GM21717 (cell line): ENCODE measurements around the gene ULK3.

Experiments used
- ATAC-seq: cut with Tn5 transposase; IDR thresholded peaks from one replicate; pipeline ENCODE4 v1.9.1; 2021; ENCODE audit warnings: mild to moderate bottlenecking, moderate library complexity; ENCODE audit not compliant: unreplicated experiment

ULK3 gene

DNA sequence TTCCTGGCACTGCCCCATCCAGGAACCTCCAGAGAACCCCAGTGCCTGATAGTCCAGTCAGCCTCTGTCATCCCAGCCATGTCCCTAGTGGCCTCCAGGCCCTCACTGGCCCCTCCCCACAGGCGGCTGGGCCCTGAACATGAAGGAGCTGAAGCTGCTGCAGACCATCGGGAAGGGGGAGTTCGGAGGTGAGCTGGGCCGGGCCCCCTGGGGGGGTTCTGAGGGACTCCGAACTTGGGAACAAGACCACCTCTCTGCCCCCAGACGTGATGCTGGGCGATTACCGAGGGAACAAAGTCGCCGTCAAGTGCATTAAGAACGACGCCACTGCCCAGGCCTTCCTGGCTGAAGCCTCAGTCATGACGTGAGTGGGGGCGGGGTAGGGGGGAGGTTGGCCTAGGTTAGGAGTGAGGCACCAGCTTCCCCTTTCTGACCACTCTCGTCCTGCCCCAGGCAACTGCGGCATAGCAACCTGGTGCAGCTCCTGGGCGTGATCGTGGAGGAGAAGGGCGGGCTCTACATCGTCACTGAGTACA lies 42.3 kb downstream of the ULK3 start:
- ATAC-seq, result no peak

DNA sequence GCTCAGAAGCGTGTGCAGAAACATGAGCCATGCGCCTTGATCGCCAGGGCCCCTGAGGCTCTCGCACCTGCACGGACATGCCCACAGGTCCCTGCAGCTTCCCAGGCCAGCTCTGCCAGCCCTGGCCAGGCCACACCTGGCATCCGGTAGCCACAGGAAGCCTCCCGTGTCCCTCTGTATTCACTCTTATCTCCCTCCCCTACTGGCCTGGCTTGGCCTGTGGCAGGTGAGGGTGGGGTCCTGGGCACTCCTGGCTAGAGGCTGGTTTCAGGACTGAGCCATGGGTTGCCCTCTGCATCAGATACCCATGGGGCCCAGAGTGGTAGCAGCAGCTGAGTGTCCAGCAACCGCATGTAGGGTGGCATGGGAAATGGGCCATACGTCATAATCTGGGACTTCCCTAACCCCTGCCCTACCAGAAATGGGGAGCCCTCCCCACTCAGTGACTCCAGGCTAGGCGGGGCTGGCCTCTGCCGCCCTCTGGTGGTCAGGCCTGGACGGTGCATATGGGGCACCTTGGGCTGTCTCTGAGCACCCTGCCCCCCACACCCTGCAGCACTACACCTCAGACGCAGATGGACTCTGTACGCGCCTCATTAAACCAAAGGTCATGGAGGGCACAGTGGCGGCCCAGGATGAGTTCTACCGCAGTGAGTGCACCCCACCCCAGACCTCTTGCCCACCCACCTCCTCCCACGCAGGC lies 42.9 kb downstream of the ULK3 start:
- ATAC-seq, result no peak

DNA sequence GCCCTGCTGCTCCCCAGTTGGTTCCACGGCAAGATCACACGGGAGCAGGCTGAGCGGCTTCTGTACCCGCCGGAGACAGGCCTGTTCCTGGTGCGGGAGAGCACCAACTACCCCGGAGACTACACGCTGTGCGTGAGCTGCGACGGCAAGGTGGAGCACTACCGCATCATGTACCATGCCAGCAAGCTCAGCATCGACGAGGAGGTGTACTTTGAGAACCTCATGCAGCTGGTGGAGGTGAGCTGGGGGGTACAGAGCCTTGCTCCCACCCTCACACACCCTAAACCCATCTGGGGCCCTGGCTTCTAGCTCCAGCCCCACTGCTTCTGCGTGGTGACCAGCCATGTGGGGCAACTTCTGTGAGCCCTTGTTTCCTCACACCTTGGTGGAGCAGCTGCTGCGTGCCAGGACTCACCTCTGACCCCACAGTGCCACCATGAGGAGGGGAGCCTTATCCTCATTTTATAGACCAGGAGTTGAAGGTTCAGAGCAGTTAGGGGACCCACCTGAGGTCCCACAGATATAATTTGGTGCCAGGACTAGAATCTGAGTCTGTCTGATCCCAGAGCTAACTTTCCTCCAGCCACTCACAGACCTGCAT lies 43.6 kb downstream of the ULK3 start:
- ATAC-seq, result no peak

DNA sequence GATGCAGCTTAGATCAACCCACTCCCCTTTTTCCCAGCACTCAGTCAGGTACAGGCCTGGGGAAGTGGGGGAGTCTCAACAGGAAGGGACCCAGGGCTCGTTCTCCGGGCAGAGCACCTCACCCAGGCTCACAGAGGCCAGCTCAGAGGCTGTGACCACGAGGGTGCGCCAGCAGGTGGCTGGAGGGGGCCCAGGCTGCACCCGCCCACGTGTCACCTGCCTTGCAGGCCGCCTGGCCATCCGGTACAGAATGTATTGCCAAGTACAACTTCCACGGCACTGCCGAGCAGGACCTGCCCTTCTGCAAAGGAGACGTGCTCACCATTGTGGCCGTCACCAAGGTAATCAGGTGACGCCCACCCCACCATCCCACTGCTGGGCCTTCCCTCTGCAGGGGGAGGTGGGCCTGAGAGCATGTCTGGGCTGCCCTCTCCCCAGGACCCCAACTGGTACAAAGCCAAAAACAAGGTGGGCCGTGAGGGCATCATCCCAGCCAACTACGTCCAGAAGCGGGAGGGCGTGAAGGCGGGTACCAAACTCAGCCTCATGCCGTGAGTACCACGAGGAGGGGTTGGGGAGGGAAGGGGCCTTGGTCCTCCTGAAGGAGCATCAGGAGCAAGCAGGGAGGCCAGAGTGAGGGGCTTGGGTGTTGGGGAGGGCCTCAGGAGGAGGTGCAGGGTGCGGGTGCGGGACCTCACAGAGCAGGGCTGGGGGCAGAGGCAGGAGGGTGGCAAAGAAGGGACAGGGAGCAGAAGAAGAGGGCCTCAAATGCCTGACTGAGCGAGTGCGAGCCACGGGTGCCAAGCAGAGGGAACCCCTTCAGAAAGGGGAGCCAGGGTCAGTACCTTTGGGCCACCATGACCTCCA lies 44.3 kb downstream of the ULK3 start:
- ATAC-seq, result no peak

DNA sequence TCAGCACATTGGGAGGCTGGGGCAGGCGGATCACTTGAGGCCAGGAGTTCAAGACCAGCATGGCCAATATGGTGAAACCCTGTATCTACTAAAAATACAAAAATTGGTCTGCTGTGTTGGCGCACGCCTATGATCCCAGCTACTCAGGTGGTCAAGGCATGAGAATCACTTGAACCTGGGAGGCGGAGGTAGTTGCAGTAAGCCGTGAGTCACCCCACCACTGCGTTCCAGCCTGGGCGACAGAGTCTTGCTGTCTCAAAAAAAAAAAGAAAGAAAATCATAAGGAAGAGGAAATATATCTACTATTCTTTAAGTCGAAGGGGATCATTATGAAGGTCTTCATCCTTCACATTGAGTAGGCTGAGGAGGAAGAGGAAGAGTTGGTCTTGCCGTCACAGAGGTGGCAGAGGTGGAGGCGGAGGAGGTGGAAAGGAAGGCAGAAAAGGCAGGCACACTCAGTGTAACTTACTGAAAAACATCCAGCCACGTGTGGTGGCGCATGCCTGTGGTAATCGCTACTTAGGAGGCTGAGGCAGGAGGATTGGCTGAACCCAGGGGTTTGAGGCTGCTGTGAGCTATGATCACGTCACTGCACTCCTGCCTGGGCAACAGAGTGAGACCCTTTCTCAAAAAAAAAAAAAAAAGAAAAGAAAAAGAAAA lies 46.9 kb downstream of the ULK3 start:
- no peak for ATAC-seq

DNA sequence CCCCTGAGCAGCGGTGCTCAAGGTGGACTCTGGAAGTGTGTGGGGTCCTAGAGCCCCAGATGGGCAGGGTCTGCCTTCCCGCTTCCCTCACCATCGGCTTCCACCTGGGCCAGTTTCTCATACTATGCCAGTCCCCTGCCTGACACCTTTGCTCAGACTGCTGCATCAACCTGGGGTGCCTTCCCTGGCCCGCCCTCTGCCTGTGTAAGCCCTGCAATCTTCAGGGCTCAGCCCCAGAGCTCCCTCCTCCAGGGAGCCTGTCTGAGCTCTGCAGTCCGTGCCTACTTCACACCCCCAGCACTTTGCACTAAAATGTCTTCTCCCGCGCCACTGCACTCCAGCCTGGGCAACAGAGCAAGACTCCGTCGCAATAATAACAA lies 48.0 kb downstream of the ULK3 start:
- no peak for ATAC-seq

DNA sequence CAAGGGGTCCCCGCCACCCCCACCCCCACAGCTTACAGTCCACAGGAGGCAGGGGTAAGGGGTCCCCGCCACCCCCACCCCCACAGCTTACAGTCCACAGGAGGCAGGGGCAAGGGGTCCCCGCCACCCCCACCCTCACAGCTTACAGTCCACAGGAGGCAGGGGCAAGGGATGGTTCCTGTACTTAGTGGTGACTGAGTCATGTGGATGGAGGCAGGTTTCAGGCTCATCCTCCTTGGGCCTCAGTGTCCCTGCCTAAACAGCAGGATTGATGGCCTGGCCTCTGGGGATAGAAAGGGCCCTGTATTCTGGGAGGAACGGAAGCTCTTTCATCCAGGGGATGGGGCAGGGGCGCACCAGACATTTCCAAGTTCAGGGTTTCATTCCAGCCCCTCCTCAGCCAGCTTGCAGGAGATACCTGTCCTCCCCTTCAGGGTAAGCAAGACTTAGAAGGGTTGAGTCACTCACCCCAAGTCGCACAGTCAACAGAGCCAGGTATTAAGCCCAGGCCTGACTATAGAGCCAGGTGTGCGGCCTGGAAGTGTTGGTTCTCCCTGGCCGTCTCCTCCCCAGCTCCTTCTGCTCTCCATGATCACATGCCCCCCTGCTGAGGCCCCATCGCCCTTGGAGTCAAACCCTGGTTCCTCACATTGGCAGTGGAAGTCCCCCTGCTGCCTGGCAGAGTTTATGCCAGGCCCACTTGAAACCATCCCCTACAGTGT lies 48.5 kb downstream of the ULK3 start:
- ATAC-seq, result no peak

DNA sequence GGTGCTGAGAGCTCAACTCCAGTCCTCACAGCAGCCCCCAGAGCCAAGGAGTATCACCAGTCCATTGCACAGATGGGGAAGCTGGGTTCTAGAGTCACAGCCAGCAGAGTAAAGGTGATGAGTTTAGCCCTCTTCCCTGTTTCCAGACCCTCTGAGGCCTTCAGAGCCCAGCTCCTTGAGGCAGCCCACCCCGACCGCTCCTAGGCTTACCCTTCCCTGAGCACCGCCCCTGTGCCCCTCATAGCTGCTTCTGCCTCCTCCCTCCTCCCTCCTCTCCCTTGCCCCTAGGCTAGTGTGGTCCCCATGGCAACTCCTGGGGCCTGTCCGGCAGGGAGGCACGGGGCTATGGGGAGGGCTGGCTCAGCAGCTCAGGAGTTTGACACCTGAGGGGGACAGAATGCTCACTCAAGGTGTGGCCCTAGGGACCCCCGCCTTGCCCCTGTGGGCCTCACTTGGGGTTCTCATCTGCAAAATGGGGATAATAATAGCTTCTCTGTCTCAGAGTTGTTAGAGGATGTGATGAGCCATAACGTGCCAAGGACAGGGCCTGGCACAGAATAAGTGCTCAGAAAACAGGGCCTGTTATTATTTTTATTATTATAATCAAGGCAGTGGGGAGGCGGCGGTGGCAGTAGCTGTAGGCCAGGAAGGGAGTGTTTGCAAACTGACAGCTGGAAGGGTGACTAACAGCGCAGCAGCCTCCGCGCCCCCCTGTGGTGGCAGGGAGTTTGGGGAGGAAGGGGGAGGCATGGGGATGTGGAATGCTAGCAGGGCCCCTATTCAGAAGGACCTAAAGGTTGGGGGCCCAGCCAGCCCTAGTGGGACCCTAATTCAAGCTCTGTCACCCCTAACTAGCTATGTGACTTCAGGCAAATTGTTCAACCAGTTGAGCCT lies 49.6 kb downstream of the ULK3 start:
- ATAC-seq, result no peak

DNA sequence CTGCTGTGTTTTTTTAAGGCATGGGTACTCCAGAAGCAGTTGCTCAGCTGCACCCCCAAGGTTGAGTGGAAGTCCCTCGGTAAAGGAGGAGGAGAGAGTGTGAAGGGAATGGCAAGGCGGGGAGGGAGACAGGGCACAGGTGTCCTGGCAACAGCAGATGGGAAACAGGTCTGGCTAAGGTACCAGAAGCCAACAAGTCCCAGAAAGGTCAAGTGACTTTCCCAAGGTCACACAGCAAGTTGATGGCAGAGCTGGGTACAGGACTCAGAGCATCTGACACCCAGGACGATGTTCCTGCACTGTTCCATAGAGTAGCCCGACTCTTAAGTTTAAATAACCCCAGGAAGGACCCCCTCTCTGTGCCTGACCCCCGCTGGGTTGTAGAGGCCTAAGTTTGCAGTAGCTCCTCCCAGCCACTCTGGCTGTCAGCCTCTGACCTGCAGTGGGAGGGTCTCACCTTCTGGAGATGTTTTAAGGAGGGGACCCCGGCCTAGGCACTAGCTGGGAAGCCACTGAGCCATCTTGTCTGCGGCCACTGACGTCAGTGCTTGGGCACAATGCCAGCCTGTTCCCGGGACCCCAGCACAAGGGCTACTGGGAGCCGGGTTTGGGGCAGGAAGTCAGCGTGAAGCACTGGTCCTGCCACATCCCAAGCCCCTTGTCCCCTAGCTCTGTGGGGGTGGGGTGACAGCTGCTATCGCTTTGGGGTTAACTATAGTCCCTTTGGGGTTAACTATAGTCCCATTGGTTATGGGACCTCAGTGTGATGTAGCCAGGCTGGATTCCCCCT lies 50.5 kb downstream of the ULK3 start:
- no peak for ATAC-seq

DNA sequence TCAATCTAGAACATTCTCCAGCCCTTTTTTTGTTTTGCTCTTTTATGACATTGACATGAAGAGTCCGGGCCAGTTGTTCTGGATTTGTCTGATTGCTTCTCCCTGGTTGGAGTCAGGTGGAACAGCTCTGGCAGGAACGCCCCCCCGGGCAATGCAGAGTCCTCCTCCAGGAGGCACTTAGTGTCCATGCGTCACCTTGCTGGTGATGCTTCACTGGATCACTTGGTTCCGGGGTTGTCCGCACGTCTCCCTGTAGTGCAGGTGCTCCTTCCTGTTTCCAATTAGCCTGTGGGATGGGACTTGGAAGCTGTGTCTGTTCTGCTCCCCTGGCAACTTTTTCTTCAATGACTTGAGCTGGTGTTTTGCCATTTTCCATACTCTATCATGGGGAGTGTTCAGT lies 51.3 kb downstream of the ULK3 start:
- no peak for ATAC-seq

DNA sequence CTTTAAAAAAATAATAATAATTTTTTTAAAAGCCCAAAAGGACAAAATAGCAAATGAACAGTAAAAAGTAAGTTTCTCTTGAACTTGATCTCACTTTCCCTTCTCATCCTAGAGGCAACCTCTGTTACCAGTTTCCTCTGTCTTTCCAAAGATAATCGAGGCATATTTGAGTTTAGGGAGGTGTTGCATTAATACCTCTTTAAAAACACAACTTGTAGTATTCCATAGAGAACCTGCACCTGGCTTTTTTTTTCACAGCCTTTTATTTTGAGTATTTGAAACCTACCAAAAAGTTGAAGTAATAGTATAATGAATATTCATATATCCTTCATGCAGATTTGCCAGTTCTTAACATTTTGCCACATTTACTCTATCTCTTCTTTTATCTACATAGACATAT lies 51.9 kb downstream of the ULK3 start:
- no peak for ATAC-seq

DNA sequence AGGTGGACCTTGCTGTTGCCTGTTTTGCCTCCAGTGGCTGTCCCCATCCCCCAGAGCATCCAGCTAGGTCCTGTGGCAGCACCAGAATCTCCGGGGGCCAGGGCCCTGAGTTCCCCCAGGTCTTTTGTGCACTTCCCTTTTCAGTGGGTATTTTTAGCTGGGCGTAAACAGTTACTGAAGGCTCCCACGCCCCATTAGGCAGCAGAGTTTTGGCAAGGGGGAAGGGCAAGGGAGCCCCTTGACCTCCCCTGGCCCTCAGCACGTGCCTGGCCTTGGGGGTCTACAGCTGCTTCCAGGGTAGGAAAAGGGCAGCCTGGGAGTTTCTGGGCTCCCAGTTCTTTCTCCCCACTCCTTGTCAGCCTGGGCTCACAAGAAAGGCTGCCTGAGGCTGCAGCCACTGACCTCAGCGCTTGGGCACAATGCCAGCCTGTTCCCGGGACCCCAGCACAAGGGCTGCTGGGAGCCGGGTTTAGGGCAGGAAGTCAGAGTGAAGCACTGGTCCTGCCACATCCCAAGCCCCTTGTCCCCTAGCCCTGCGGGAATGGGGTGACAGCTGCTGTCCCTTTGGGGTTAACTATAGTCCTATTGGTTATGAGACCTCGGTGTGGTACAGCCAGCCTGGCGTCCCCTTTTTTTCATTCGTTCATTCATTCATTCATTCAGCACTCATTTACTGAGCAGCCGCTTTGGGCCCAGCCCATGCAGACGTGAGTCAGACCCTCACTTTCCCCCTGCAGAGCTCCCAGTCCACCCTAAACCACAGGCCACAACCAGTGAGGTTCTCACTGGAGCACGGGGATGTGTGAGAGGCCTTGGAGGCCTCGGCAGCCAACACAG lies 52.7 kb downstream of the ULK3 start:
- no peak for ATAC-seq

DNA sequence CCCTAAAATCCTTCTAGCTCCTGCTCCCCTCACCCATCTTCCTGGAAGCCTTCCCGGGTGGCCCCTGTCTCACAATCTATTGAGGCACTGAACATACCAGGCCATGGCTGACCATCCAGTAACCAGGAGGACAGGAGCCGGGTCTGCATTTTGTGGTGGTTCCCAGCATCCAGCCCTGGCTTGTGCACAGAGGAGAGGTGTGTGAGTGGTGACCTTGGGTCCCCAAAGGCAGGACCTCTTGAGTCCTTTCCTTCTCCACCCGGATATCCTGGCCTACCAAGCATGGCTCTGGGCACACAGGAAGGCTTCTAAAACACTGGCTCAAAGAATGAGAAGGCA lies 53.2 kb downstream of the ULK3 start:
- no peak for ATAC-seq

DNA sequence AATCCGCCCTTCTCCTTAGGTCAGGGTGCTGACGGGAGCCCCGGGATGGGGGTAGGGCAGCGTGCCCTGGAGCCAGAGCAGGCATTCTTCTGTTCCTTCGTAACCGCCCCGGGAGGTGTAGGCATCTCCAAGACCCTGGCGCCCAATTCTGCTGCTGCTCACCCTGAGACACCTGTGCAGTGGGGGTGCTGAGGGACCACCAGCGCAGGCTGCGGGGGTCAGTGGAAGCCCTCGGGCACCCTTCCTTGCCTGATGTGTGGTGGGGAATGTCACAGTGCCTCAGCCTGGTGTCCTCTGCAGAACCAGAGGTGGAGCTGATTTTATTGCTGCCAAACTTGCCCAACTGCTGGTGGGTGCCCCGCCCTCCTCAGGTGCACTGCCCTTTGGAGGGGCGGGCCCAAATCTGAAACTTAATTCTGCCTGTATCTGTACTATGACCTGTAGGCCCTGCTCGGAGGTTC lies 53.8 kb downstream of the ULK3 start:
- ATAC-seq, result no peak

DNA sequence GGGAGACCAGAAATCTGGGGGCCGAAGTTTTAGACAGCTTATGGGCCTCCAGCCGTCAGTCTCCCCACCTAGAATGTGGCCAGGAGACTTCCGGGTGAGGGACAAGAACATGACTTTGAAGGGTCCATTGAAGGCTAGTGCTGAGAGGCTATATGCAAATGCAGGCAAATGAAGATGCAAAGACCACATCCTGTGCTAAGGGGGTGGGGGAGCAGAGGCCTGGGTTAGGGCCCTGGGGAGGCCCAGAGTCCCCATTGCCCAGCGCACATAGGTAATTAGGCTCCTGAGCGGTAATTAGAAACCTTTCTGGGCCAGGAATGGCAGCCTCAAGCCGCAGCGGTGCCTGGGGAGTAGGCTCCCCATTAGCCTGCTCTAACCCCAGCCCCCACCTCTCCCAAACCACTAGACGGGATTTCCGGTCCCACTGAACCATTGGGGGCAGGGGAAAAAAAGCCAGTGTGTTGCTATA lies 54.2 kb downstream of the ULK3 start:
- ATAC-seq, result peak; percentile 25

DNA sequence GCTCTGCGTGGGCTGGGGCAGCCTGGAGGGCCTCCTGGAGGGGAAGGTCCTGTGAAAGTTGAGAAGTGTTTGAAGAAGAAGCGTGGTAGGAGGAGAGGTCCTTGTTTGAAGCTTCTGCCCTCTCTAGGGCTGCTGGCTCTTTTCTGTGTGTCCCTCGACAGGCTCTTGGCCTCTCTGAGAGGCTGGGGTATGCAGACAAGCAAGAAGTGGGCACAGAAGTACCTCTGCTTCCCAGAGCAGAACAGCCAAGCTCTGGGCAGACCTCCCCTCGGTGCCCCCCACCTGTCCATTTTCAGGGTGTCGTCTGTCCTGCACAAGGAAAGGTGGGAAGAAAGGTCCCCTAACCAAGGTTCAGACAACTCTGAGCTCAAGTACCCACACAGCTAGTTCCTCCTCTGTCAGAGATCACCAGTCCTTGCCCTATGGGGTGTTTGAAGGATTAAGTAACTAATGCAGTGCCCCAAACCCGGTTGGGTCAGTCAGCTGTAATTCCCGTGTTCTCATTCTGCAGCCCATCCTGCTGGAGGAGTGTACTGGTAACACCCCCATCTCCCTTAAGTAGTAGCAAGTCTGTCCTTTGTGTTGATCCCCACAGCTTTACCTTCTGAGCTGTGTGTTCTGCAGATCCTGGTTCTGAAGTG lies 54.8 kb downstream of the ULK3 start:
- no peak for ATAC-seq
